ENCODE results near the gene ROMO1.
"Not testable (repeated sequence)": the region's sequence is repeated elsewhere in the genome, so short reads cannot be mapped to it uniquely, and the experiment has no call there.

The ROMO1 gene

DNA sequence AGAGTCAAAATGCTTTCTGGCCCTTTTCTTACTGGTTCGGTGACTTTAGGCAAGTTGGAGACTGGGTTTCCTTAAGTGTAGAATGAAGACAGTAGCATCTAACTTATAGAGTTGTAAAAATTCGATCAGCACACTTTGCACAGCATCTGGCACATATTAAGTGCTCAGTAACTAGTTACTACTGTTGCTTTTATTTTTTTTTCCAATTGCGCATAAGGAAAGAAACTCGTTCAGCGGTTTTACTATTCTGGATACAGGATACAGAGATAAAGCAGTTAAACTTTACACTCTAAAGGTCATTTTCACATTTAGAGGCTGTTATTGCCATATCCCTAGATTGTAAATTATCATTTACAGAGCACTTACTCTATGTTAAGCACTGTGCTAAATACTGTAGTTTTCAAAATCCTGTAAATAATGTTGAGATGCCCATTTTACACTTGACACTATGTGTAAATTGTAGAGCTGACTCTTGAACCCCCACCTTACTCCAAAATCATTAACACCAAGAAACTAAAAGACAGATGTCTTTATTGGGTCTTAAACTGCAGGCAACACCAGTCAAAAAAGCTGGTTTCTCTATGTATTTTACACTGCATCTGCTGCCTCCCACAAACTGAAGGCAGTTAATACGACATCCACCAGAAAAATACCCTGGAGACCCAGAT lies 886 bp downstream of the ROMO1 start:
- TF ChIP-seq, protein P1, sequence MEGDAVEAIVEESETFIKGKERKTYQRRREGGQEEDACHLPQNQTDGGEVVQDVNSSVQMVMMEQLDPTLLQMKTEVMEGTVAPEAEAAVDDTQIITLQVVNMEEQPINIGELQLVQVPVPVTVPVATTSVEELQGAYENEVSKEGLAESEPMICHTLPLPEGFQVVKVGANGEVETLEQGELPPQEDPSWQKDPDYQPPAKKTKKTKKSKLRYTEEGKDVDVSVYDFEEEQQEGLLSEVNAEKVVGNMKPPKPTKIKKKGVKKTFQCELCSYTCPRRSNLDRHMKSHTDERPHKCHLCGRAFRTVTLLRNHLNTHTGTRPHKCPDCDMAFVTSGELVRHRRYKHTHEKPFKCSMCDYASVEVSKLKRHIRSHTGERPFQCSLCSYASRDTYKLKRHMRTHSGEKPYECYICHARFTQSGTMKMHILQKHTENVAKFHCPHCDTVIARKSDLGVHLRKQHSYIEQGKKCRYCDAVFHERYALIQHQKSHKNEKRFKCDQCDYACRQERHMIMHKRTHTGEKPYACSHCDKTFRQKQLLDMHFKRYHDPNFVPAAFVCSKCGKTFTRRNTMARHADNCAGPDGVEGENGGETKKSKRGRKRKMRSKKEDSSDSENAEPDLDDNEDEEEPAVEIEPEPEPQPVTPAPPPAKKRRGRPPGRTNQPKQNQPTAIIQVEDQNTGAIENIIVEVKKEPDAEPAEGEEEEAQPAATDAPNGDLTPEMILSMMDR (IDR thresholded peaks at IDR 0.05; ENCODE audit: low read depth, low read length), result no peak
- no peak for DNase-seq (ENCODE audit: extremely low read depth, low read depth)

DNA sequence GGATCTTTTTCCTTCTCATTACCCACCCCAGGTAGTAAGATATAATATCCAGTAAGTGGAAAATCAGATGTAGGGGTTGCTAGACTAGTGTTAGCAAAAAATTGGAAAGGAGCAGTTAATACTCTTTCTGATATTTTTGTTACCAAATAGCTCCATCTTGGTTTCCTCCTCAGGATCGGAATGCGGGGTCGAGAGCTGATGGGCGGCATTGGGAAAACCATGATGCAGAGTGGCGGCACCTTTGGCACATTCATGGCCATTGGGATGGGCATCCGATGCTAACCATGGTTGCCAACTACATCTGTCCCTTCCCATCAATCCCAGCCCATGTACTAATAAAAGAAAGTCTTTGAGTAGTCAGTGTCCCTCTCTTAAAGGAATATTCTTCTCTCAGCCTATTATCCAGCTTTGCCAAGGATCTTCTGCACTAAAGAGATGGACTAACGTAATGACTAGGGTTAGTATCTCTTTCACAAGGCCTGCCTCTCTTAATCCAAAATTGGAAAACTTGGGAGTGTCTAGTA lies 1.5 kb downstream of the ROMO1 start:
- no peak for DNase-seq (ENCODE audit: extremely low read depth, low read depth)
- TF ChIP-seq, protein P1 (IDR thresholded peaks at IDR 0.05; ENCODE audit: low read depth, low read length), result no peak

DNA sequence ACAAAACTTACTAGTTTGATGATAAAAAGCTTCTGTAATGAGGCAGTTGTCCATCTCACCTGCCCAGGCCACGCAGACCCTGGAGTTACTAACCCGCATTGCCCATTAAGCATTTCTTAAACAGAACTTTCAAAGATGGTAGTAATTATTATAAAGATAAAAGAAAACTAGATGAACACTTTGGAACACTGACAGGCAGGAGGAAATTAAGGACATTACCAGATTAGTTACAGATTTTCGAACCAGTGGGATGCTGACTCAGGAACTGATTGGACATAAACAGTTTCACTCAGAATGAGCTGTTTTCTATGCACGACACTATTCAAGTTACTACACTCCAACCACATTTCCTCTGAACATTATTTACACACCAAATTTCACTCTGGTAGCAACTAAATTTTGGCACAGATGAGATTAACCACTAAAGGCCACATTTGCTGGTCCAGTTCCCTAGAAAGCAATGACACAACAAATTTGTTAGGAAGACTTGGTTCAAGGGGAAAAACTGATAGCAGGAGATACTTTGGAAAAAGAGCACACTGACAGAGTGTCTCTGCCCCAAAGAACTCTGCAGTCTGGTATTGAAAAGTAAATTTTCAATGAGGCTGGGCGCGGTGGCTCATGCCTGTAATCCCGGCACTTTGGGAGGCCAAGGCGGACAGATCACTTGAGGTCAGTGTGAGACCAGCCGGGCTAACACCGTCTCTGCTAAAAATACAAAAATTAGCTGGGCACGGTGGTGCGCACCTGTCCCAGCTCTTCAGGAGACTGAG lies 3.0 kb downstream of the ROMO1 start:
- peak; percentile 89 for DNase-seq (ENCODE audit: extremely low read depth, low read depth)

DNA sequence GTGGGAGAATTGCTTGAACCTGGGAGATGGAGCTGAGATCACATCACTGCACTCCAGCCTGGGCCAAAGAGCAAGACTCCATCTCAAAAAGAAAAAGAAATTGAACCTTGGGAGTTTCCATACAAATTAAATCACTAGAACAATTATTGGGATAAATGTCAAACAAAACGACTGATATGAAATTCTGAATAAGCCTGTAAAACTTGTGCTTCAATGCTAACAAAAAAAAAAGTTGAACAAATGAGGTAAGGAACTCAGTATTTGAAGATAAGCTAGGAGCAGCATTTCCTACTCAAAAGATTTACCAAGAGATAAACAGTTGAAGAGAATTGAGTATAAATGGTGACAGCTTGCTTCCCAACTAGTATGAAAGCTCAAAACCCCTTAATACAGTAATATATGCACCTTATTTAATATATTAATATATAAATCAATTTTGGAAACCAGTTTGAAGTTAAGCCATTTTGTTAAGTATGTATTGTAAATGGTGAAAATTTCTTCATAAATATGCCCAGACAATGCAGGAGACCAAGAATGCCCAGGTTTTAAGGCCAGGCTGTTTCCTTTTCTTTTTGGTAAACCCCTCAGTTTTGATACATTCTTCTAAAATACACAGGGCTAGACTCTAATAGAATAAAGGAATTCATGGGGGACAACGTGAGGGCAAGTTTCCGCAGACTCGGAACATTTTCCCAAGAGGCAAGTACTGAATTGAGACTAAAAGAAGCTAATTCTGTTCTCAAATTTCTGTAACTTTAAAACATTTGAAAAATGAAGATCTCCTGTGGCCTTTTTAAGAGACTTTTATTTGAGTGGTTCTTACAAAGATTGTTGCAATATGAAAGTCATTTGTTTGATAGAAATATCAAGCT lies 3.9 kb downstream of the ROMO1 start:
- TF ChIP-seq, protein P1 (IDR thresholded peaks at IDR 0.05; ENCODE audit: low read depth, low read length), result no peak
- no peak for DNase-seq (ENCODE audit: extremely low read depth, low read depth)

More for the DNA sequence above, 3.0 kb downstream of the ROMO1 start:
- TF ChIP-seq, protein P1 (IDR thresholded peaks at IDR 0.05; ENCODE audit: low read depth, low read length), result no peak

DNA sequence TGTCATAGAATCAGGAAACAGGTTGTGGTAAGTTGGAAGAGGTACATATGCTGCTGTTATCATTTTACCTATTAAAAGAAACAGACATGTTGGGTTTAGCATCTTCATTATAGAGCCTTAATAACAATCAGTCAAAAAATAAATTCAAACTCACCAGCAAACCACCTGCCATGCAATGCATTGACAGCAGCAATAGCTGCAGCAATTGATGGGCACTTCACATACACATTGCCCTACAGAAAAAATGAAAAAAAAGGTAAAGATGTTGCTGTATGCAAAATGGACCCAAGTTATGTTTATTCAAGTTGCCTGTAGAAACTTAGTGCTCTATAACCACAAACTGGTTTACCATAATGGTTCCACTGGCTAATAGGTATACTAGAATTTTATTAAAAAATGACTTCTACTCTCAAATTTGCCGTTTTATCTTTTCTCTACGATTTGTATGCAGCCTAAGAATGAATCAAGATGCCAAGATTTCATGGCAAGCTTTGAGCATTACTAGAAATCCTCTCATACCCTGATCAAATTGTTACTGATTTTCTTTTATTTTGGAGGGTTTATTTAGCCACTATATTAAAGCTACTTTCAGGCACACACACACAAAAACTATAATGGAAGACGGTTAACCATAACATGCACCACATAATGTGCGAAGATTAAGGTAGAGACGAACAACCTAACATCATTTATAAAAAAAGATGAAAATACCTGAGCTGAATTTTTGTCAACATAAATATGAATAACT lies 5.5 kb downstream of the ROMO1 start:
- TF ChIP-seq, protein P1 (IDR thresholded peaks at IDR 0.05; ENCODE audit: low read depth, low read length), result no peak
- no peak for DNase-seq (ENCODE audit: extremely low read depth, low read depth)

DNA sequence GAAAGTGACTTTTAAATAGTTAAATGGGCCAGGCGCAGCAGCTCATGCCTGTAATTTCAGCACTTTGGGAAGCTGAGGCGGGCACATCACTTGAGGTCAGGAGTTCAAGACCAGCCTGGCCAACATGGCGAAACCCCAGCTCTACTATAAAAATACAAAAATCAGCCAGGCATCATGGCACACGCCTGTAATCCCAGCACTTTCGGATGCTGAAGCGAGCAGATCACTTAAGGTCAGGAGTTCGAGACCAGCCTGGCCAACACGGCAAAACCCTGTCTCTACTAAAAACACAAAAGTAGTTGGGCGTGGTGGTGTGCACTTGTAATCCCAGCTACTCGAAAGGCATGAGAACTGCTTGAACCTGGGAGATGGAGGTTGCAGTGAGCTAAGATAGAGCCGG lies 6.7 kb downstream of the ROMO1 start:
- not testable (repeated sequence) for DNase-seq (ENCODE audit: extremely low read depth, low read depth)

DNA sequence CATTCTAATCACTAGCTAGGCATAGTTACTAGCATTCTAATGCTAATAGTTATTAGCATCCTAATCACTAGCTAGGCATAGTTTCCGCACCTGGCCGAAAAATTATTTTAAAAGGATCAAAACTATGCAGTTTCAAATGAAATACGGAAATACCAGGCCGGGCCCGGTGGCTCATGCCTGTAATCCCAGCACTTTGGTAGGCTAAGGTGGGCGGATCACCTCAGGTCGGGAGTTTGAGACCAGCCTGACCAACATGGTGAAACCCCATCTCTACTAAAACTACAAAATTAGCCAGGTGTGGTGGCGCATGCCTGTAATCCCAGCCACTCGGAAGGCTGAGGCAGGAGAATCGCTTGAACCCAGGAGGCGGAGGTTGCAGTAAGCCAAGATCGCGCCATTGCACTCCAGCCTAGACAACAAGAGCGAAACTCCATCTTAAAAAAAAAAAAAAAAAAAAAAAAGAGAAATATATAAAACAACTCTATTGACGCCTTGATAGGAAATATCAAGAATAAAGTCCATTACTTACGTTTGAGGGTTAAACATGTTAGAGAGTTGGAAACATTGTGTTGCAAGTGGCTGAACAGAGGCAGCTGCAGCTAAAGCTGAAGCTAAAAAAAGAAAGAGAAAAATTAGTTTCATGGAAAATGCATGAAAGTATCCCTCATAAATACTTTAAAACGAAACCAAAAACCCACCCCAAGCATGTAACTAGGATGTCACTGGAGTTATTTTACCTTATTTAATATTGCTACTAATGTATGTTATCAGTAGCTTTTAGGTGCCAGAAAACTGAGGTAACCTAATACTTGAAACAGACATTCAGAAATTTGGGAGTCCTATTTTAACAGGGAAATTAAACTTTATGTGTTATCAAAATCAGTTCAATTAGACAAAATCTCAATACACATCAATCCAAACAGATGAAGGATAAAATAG lies 7.7 kb downstream of the ROMO1 start:
- DNase-seq (ENCODE audit: extremely low read depth, low read depth), result not testable (repeated sequence)

Data from AG09319 (cell line).